Uterus (tissue), 2 donors: Measurements from ENCODE around the gene TMEM121.

ENCODE experiments used
- CTCF ChIP-seq, 4 experiments: fragments of 200-600 bp in 2 of 4; fragments of 450-650 bp in 2 of 4; sonication (generic) in 2 of 4; IDR thresholded peaks; one replicate each; pipeline ENCODE4 v1.5.1; 2016 to 2019; ENCODE audit warnings: antibody characterized with exemption in 4 of 4, mild to moderate bottlenecking in 2 of 4, moderate library complexity in 1 of 4
- POLR2A ChIP-seq, 2 donors: fragments of 450-650 bp; IDR thresholded peaks; one replicate each; pipeline ENCODE4 v1.6.1; 2016; ENCODE audit warnings: antibody characterized with exemption in 2 of 2, mild to moderate bottlenecking in 1 of 2, moderate library complexity in 1 of 2

DNA sequence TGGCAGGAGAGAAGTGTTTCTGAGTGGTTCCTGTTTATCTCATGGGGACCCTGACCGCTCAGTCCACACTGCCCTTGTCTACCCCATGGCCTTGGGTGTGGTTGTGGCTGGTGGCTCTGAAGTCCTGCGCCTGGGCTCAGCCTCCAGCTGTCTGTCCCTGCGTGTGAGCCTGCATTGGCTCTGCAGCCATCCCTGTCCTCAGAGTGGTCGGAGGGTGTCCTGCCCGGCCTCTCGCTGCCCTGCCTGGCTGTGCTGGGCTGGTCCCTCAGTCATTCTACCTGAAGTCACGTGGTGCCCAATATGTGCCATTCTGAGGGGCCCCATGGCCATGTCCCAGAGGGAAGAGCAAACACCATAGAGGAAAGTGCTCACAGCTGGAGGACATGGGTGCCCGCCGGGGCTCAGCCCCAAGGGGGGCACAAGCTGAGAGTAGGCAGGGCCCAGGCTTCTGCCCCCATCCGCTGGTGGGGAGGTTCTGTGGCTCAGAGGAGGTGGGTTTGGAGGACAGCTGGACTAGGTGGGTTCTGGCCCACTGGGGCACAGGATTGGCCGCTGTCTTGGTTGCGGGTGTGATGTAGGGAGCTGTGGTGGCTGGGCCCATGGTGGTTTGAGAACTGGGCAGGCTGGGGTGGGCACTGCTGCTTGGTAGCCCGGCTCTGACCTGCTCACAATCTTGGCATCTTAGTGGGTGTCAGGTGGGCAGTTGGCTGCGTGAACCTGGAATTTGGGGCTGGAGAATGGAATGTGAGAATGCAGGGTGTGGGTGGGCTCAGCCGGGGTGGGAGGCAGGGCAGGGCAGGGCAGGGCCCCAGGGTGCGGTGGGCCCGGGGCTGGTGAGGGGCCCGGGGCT lies 23.7 kb upstream of the TMEM121 start:
- TF ChIP-seq CTCF (IDR thresholded peaks at IDR 0.05) (no peak), POLR2A (IDR thresholded peaks at IDR 0.05) (no peak)
